ENCODE measurements around the gene PRPF19. TPM values are rescaled to one million over a fixed set of nuclear protein-coding genes. Genes with fewer than 3 reads are reported as not detected.

The PRPF19 gene
- total RNA-seq, 1 donor from 2014 or later: 68.3 TPM

DNA sequence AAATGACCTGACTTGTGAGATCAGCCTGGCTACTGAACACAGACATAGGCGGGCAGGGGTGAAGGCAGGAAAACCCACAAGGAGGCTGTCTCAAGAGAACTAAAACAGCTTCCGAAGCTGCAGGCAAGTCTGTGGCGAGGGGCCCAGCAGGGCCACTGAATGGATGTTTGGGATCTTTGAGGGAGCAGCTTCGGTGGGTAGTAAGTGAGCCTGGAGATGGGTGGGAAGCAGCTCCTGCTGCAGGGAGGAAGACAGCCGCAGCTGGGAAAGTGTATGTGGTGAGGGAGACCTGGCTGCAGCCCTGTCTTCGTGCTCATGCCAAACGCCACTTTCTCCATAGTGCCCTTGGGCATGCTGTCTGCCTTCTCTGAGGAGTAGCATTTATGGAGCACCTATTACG, 61.0 kb downstream of the PRPF19 start:
- DNase-seq (ENCODE audit: low spot score): no peak

DNA sequence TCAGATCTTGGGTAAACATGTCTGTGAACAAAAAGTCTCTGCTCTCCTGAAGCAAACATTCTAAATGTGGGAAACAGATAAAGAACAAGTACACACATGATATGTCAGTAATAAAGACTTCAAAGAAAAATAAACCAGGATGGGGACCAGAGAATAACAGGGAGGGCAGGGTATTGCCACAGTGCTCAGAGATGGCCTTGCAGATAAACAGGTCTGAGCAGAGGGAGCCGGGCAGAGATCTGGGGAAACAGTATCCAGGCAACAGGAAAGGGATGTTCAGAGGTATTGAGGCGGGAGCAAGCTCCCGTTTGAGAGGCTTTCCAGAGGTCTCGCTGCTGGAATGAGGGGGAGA, 61.5 kb downstream of the PRPF19 start:
- DNase-seq (ENCODE audit: low spot score): no peak

DNA sequence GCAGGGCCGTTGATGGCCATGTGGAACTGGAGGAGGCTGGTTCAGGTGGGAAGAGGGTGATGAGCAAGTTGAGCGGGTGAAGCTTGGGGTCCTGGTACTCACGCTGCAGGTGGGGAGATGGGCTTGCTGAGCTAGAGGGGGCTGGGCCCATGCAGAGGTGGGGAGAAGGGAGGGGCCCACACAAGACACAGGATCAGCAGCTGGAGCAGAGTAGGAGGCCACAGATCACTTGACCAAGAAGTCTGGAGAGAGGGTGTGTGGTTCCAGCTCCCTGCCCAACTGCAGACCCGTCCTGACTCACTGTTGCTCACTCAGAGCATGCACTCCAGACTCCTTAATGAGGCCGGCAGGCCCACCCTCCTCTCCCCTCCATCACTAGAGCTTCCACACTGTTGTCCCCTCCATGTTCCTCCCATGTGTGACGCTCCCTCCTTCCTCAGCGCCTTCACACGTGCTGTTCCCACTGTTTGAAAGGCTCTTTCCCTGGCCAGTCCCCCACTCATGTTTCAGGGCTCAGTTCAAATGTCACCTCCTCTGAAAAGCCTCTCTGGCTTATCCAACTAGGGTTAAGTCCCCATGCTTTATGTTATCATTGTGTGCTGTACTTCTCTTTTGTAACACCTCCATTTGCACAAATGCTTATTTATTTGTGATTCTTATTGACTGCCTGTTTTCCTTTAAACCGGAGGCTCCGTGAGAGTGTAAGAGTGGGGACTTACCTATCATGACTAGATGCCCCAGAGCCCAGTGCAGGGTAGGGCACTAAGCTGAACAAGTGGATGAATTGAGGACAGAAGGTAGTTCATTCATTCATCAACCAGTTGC, 62.1 kb downstream of the PRPF19 start:
- DNase-seq (ENCODE audit: low spot score): no peak

DNA sequence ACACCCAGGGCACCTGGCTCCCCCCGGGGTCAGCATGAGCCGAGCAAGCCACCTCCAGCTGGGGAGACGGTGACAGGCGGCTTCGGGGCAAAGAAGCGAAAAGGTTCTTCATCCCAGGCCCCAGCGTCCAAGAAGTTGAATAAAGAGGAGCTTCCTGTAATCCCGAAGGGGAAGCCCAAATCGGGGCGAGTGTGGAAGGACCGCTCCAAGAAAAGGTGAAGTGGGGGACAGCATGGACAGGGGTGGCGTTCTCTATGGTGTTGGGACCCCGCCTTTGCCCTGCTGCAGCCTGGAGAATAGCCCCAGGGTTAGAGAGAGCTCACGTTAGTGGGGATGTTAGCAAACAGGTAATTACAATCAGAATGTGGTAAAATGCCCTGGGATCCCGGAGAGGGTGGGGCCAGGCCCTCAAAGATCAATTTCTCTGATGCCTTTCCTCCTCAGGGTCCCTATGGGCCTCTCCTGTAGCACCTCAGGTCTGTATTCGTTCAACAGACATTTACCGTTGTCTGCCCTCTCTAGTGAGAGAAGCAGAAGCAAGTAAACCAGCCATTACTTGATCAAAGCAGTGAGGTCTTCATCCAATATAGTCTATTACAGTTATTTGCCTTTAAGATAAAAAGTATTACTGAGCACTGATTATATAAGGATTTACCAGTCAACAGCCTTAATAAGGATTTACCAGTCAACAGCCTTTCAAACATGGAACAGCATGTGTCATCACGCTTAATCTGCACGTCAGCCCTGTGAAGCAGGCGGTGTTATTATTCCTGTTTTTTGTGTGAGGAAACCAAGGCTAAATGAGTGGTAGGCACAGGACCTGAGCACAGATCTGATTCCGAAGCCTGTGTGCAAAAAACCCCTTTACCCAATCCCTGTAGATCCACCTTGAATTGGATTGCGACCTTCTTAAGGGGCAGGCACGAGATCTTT, 63.5 kb downstream of the PRPF19 start:
- DNase-seq (ENCODE audit: low spot score): no peak

DNA sequence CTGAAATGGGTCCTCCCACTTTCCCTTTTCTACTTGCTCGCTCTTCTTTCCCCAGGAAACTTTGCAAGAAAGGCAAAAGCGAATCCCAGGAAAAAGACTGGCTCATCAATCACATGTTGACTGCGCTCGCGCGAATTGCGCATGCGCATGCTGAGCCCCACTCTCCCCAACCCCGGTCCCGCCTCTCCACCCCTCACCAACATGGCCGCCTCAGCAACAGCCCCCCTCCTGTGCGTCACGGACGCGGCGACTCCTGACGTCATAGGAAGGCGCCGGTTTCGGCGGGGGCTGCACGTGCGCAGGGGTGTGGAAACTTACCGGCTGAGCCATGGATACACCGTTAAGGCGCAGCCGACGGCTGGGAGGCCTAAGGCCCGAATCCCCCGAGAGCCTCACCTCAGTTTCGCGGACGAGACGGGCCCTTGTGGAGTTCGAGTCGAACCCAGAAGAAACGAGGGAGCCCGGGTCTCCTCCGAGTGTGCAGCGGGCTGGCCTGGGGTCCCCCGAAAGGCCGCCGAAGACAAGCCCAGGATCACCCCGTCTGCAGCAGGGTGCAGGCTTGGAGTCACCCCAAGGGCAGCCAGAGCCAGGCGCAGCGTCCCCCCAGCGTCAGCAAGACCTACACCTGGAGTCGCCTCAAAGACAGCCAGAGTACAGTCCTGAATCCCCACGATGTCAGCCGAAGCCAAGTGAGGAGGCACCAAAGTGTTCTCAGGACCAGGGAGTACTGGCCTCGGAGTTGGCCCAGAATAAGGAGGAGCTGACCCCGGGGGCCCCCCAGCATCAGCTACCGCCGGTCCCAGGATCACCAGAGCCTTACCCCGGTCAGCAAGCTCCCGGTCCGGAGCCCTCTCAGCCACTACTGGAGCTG, 64.4 kb downstream of the PRPF19 start, which contains the start of gene CCDC86:
Gene CCDC86 (plus strand): TSS at position 317 of the 871 bp plus-strand sequence. CDS start 12 bp downstream, at position 329.
- DNase-seq (ENCODE audit: low spot score): peak; percentile 99

Other genes with a start within 250 kb of the PRPF19 start
- 0.48 TPM for gene MS4A8, start 207.0 kb downstream of the PRPF19 start, total RNA-seq
- gene MS4A18, start 181.9 kb downstream of the PRPF19 start, total RNA-seq: not detected
- not detected for gene MS4A15, start 149.7 kb downstream of the PRPF19 start, total RNA-seq
- not detected for gene MS4A10, start 121.3 kb downstream of the PRPF19 start, total RNA-seq
- 40.4 TPM for gene CCDC86, start 64.5 kb downstream of the PRPF19 start, total RNA-seq
- gene PTGDR2, start 50.6 kb downstream of the PRPF19 start, total RNA-seq: 0.19 TPM
- 1.4 TPM for gene ZP1, start 39.0 kb downstream of the PRPF19 start, total RNA-seq
- gene TMEM109, start 7.6 kb upstream of the PRPF19 start, total RNA-seq: 116 TPM
- 6.7 TPM for gene TMEM132A, start 17.9 kb upstream of the PRPF19 start, total RNA-seq
- gene SLC15A3, start 45.6 kb upstream of the PRPF19 start, total RNA-seq: 47.4 TPM
- 0.87 TPM for gene CD6, start 65.1 kb upstream of the PRPF19 start, total RNA-seq
- 0.26 TPM for gene CD5, start 195.9 kb upstream of the PRPF19 start, total RNA-seq